ENCODE data around the gene AP1G2. TPM values are rescaled to one million over a fixed set of nuclear protein-coding genes. Genes with fewer than 3 reads are reported as not detected.

The AP1G2 gene
- total RNA-seq, 1 donor from 2014 or later, result 156 TPM

GRCh38 chr14:23577710-23578392 lies 10.3 kb upstream of the AP1G2 start:
- no peak for TF ChIP-seq CTCF (conservative IDR thresholded peaks at IDR 0.05)
- Mint-ChIP-seq H3K27me3 (peaks cover 82% of the 10 kb centered on the region), H3K36me3 (no peaks in the 10 kb centered on the region), H3K9me3 (no peaks in the 10 kb centered on the region), H3K4me3 (peak overlapping the region; percentile 82), H3K4me1 (ENCODE audit: unreplicated experiment) (no peaks in the 10 kb centered on the region), H3K27ac (no peak overlapping the region)
- DNase-seq (ENCODE audit: extremely low spot score, unreplicated experiment), result peak; percentile 66

DNA sequence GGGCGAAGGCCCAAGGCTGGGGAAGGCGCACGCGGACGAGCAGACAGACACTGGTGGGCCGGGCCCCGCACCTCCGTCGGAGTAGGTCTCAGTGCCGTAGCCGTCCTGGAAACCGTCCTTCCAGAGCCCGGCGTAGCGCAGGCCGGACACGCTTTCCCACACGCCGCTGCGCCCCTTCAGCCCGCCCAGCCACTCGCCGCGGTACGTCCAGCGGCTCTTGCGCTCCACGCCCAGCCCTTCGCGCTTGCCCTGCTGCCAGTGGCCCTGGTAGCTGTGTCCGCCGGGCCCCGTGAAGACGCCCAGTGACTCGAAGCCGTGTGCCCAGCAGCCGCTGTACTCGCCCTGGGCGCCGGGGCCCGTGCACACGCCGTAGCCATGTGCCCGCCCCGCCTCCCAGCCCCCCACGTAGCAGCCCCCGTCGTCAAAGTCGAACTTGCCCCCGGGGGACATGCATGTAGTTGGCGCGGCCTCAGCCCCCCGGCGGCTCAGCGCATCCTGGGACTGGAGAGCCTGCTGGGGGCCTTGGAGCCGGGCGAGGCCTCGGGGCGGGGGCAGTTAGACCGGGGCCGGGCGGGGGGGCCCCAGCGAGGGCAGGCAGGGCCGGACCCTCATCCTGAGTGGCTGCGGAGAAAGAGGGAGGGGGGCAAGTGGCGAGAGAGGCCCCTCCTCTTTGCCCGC lies 9.6 kb upstream of the AP1G2 start:
- Mint-ChIP-seq H3K4me1 (ENCODE audit: unreplicated experiment) (no peaks in the 10 kb centered on the region), H3K4me3 (peak overlapping the region; percentile 70), H3K9me3 (no peaks in the 10 kb centered on the region), H3K27ac (no peak overlapping the region), H3K27me3 (peaks cover 82% of the 10 kb centered on the region), H3K36me3 (no peaks in the 10 kb centered on the region)
- no peak for TF ChIP-seq CTCF (conservative IDR thresholded peaks at IDR 0.05)
- DNase-seq (ENCODE audit: extremely low spot score, unreplicated experiment), result no peak

- Mint-ChIP-seq H3K4me3 (no peak overlapping the region), H3K27ac (no peak overlapping the region), H3K36me3 (no peaks in the 10 kb centered on the region), H3K9me3 (no peaks in the 10 kb centered on the region), H3K4me1 (ENCODE audit: unreplicated experiment) (peaks cover 10% of the 10 kb centered on the region), H3K27me3 (peaks cover 65% of the 10 kb centered on the region)
- no peak for DNase-seq (ENCODE audit: extremely low spot score, unreplicated experiment)
- no peak for TF ChIP-seq CTCF (conservative IDR thresholded peaks at IDR 0.05)
Observed at GRCh38 chr14:23573384-23574015, 5.9 kb upstream of the AP1G2 start.

- Mint-ChIP-seq H3K27ac (peak overlapping the region; percentile 39), H3K4me3 (no peak overlapping the region), H3K36me3 (no peaks in the 10 kb centered on the region)
Observed at GRCh38 chr14:23572836-23573235, 5.2 kb upstream of the AP1G2 start.

GRCh38 chr14:23572524-23572828 lies 4.9 kb upstream of the AP1G2 start:
- no peak for TF ChIP-seq CTCF (conservative IDR thresholded peaks at IDR 0.05)
- peak overlapping the region; percentile 39 for H3K27ac Mint-ChIP-seq
- H3K9me3 Mint-ChIP-seq, result no peaks in the 10 kb centered on the region
- H3K36me3 Mint-ChIP-seq, result no peaks in the 10 kb centered on the region
- H3K4me3 Mint-ChIP-seq, result peak overlapping the region; percentile 21
- peaks cover 19% of the 10 kb centered on the region for H3K4me1 Mint-ChIP-seq (ENCODE audit: unreplicated experiment)
- peaks cover 57% of the 10 kb centered on the region for H3K27me3 Mint-ChIP-seq
- DNase-seq (ENCODE audit: extremely low spot score, unreplicated experiment), result no peak

More at GRCh38 chr14:23572836-23573235, 5.2 kb upstream of the AP1G2 start:
- DNase-seq (ENCODE audit: extremely low spot score, unreplicated experiment), result no peak
- H3K4me1 Mint-ChIP-seq (ENCODE audit: unreplicated experiment), result peaks cover 16% of the 10 kb centered on the region
- no peaks in the 10 kb centered on the region for H3K9me3 Mint-ChIP-seq
- no peak for TF ChIP-seq CTCF (conservative IDR thresholded peaks at IDR 0.05)
- peaks cover 59% of the 10 kb centered on the region for H3K27me3 Mint-ChIP-seq

Data from type B pancreatic cell (in vitro differentiated cells).